Suprapubic skin (tissue), 4 donors: ENCODE data around the gene MAST4.

ENCODE experiments used
- POLR2A ChIP-seq, 2 donors: fragments of 450-650 bp; IDR thresholded peaks; one replicate each; pipeline ENCODE4 v1.6.1; 2017; ENCODE audit warnings: antibody characterized with exemption in 2 of 2, mild to moderate bottlenecking in 2 of 2, moderate library complexity in 2 of 2
- POLR2AphosphoS5 ChIP-seq, 3 donors: sonication (generic); formaldehyde crosslinking; IDR thresholded peaks; one replicate each; pipeline ENCODE4 v1.6.1; 2017; ENCODE audit warnings: antibody characterized with exemption in 3 of 3
- TF ChIP-seq, protein P1 (sequence below), 2 donors: fragments of 200-600 bp in 1 of 2; fragments of 450-650 bp in 1 of 2; sonication (generic) in 1 of 2; IDR thresholded peaks; one replicate each; pipeline ENCODE4 v1.5.1; 2016 to 2019; ENCODE audit warnings: antibody characterized with exemption in 2 of 2, mild to moderate bottlenecking in 1 of 2, moderate library complexity in 1 of 2

DNA sequence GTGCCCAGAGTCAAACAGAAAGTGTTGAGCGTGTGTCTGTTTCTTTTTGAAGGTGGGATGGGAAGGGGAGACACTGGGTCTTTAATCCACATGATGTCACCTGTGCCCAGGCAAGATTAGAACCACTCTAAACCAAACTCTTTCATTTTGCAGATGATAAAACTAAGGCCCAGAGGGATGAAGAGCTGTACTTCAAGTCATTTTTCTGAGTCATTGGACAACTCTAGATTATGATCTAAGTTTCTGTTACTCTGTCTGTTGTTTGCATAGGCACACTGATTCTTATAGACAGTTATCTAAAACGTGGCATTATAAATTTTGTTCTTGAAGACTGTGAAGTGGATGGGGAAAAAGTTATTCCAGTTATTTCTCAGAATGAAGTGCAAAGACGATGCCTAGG, 48.8 kb downstream of the MAST4 start:
- TF ChIP-seq, protein P1, sequence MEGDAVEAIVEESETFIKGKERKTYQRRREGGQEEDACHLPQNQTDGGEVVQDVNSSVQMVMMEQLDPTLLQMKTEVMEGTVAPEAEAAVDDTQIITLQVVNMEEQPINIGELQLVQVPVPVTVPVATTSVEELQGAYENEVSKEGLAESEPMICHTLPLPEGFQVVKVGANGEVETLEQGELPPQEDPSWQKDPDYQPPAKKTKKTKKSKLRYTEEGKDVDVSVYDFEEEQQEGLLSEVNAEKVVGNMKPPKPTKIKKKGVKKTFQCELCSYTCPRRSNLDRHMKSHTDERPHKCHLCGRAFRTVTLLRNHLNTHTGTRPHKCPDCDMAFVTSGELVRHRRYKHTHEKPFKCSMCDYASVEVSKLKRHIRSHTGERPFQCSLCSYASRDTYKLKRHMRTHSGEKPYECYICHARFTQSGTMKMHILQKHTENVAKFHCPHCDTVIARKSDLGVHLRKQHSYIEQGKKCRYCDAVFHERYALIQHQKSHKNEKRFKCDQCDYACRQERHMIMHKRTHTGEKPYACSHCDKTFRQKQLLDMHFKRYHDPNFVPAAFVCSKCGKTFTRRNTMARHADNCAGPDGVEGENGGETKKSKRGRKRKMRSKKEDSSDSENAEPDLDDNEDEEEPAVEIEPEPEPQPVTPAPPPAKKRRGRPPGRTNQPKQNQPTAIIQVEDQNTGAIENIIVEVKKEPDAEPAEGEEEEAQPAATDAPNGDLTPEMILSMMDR (IDR thresholded peaks at IDR 0.05): no peak
- TF ChIP-seq POLR2A (IDR thresholded peaks at IDR 0.05) (no peak), POLR2AphosphoS5 (IDR thresholded peaks at IDR 0.05) (no peak)
